ENCODE data around the gene CTNNBL1.

DNA sequence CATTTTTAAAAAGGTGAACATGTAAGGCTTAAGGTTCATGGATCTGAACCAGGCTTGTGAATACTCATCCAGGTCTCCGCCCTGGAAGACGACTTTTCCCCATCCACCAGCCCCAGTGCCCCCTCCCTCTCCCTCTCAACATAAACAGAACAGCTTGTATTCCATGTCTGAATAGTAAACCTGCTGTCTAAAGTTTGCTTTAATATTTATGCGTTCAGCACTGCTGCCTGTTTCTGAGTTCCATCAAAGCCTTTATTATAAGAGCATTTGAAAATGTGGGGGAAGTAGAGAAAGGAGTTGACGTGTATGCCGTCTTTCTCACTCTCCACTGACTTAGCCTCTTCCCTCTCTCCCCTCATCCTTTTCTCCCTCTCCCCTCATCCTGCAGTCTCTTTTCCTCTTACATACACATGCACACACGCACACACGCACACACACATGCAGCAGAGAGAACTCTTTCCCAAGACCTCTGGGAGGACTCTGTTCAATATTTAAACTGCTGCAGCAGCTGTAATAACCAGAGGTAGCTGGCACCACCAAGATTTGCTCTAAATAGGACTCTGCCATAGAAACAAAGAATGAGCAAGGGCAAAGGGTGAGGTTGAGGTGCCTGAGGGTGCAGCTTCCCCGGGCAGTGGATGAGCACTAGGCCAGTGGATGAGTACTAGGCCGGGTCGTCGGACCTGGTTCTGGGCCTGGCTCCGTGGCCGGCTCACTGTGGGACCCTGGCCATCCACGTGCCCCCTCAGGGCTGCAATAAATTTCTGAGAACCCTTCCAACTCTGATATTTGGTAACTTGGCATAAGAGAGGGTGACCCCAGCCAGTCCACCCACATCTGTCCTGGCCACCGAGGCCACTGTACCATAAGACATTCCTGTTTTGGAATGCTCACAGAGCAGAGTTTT is 173.7 kb downstream of the CTNNBL1 start:
- TF ChIP-seq EZH2 (IDR thresholded peaks at IDR 0.05) (no peak), POLR2AphosphoS5 (IDR thresholded peaks at IDR 0.05; ENCODE audit: borderline replicate concordance, low read depth, low read length) (no peak), FOXP2 (optimal IDR thresholded peaks at IDR 0.05; ENCODE audit: control extremely low read depth, extremely low read length, insufficient read depth) (no peak)
